Smooth muscle cell (in vitro differentiated cells): ENCODE measurements around the gene ARHGAP8. TPM values are rescaled to one million over a fixed set of nuclear protein-coding genes. Genes with fewer than 3 reads are reported as not detected.

ENCODE experiments used
- DNase-seq: peaks from one replicate; lab custom pipeline; 2025; ENCODE audit not compliant: unreplicated experiment; lab: John Stamatoyannopoulos, UW
- H2AFZ ChIP-seq: fragments of 200-600 bp; sonication (generic); 2 replicates; pipeline ENCODE4 v1.6.0; 2016; ENCODE audit warnings: antibody characterized with exemption, low read depth, mild to moderate bottlenecking
- H3F3A ChIP-seq: fragments of 200-600 bp; sonication (generic); 2 replicates; pipeline ENCODE4 v1.6.0; 2017; ENCODE audit warnings: antibody characterized with exemption, low read depth
- H3K27ac ChIP-seq: fragments of 200-600 bp; sonication (generic); 2 replicates; pipeline ENCODE4 v1.5.1; 2016; ENCODE audit warnings: low read depth, mild to moderate bottlenecking
- H3K27me3 ChIP-seq: fragments of 200-600 bp; sonication (generic); 2 replicates; pipeline ENCODE4 v1.6.1; 2016; ENCODE audit warnings: low read depth, mild to moderate bottlenecking
- H3K36me3 ChIP-seq: fragments of 200-600 bp; sonication (generic); 2 replicates; pipeline ENCODE4 v1.5.1; 2016; ENCODE audit warnings: low read depth
- H3K4me1 ChIP-seq: fragments of 200-600 bp; sonication (generic); 2 replicates; pipeline ENCODE4 v1.5.1; 2016; ENCODE audit warnings: low read depth
- H3K4me2 ChIP-seq: fragments of 200-600 bp; sonication (generic); 2 replicates; pipeline ENCODE4 v1.6.0; 2016; ENCODE audit warnings: mild to moderate bottlenecking
- H3K4me3 ChIP-seq: fragments of 200-600 bp; sonication (generic); 2 replicates; pipeline ENCODE4 v1.5.1; 2016; ENCODE audit warnings: mild to moderate bottlenecking
- H3K79me2 ChIP-seq: fragments of 200-600 bp; sonication (generic); 2 replicates; pipeline ENCODE4 v1.6.0; 2016; ENCODE audit warnings: low read depth, mild to moderate bottlenecking
- H3K9ac ChIP-seq: fragments of 200-600 bp; sonication (generic); 2 replicates; pipeline ENCODE4 v1.6.0; 2016; ENCODE audit warnings: low read depth
- H3K9me3 ChIP-seq: fragments of 200-600 bp; sonication (generic); replicated peaks from 2 replicates; pipeline ENCODE4 v1.5.1; 2016; ENCODE audit warnings: low read depth
- H4K20me1 ChIP-seq: fragments of 200-600 bp; sonication (generic); 2 replicates; pipeline ENCODE4 v1.6.0; 2016; ENCODE audit warnings: low read depth
- WGBS: methylation state at CpG from one replicate; pipeline ENCODE4 v1.1.7; 2016; ENCODE audit warnings: low lambda C conversion rate; 5-methylcytosine and 5-hydroxymethylcytosine counted together
- polyA plus RNA-seq: library from polyadenylated mRNA; unstranded; fragments of >200 nt; fragmentation: Nextera tagmentation; extraction: Ambion mirVana; gene quantifications from 2 replicates; pipeline ENCODE4 v1.2.1, GENCODE V29; 2016
- total RNA-seq: library from RNA; depleted of rRNA; stranded (reverse); fragments of >200 nt; gene quantifications from 2 replicates; pipeline ENCODE4 v1.2.3, GENCODE V29; 2014
- TF ChIP-seq, protein P1 (sequence below): fragments of 200-600 bp; sonication (generic); IDR thresholded peaks from 2 replicates; pipeline ENCODE4 v1.5.1; 2017; ENCODE audit warnings: borderline replicate concordance, mild to moderate bottlenecking, antibody characterized with exemption; ENCODE audit not compliant: insufficient read depth, poor library complexity, severe bottlenecking

The ARHGAP8 gene
- total and polyA plus RNA-seq, 2 experiments from 2014 or later = 5.8 to 11.4 TPM

DNA sequence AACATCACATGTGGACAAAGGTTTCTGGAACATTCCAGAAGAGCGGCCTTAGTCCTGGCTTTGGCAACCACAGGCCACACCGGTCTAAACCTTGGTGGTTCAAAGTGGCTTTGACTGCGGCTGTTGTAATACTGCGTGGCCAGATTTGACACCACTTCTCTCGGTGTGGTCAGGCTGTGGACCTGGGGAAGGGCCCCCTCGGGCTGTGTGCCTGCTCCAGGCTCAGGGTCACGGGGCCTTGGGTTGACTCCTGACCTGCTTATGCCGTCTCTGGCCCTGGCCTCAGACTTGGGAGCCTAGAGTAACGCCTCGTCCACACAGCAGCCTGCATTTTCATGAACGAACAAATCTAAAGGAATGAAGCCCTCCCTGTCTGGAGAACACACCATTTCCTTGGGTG, 139.4 kb downstream of the ARHGAP8 start:
- 93% methylated on average over 11 of the region's 11 CpGs for WGBS
- no peak overlapping the region for H2AFZ ChIP-seq

DNA sequence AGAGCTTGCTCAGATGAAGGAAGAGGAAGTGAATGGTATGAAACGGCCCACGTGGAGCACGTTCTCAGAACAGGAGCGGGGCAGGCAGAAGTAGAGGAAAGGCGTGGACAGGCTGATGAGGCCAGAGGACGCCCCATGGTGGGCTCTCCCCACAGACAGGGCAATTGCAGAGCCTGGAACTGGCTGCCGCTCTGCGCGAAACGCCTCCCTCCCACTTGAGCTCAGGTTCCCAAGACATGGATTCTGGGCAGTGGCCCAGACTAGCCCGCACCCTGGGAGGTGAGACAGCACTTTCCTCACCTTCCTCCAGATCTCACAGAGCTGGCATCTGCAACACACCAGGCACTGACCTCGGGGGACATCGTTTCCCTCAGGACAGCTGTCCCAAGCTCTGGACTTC, 139.9 kb downstream of the ARHGAP8 start:
- TF ChIP-seq, protein P1, sequence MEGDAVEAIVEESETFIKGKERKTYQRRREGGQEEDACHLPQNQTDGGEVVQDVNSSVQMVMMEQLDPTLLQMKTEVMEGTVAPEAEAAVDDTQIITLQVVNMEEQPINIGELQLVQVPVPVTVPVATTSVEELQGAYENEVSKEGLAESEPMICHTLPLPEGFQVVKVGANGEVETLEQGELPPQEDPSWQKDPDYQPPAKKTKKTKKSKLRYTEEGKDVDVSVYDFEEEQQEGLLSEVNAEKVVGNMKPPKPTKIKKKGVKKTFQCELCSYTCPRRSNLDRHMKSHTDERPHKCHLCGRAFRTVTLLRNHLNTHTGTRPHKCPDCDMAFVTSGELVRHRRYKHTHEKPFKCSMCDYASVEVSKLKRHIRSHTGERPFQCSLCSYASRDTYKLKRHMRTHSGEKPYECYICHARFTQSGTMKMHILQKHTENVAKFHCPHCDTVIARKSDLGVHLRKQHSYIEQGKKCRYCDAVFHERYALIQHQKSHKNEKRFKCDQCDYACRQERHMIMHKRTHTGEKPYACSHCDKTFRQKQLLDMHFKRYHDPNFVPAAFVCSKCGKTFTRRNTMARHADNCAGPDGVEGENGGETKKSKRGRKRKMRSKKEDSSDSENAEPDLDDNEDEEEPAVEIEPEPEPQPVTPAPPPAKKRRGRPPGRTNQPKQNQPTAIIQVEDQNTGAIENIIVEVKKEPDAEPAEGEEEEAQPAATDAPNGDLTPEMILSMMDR = no peak
- no peaks in the 10 kb centered on the region for H3K27me3 ChIP-seq
- no peaks in the 10 kb centered on the region for H3K9me3 ChIP-seq
- H3K79me2 ChIP-seq = no peaks in the 10 kb centered on the region
- H3K4me3 ChIP-seq = no peak overlapping the region
- no peak overlapping the region for H2AFZ ChIP-seq
- no peaks in the 10 kb centered on the region for H4K20me1 ChIP-seq
- H3F3A ChIP-seq = no peaks in the 10 kb centered on the region
- DNase-seq = no peak
- H3K36me3 ChIP-seq = no peaks in the 10 kb centered on the region
- no peak overlapping the region for H3K27ac ChIP-seq
- H3K4me2 ChIP-seq = no peak overlapping the region
- 91% methylated on average over 12 of the region's 13 CpGs for WGBS
- H3K4me1 ChIP-seq = no peaks in the 10 kb centered on the region
- no peak overlapping the region for H3K9ac ChIP-seq

More for the DNA sequence above, 139.4 kb downstream of the ARHGAP8 start:
- H3K79me2 ChIP-seq = no peaks in the 10 kb centered on the region
- no peaks in the 10 kb centered on the region for H3K9me3 ChIP-seq
- H3K27me3 ChIP-seq = no peaks in the 10 kb centered on the region
- no peaks in the 10 kb centered on the region for H3K4me1 ChIP-seq
- H3K27ac ChIP-seq = no peak overlapping the region
- no peak overlapping the region for H3K4me2 ChIP-seq
- TF ChIP-seq, protein P1 = no peak
- no peak for DNase-seq
- no peaks in the 10 kb centered on the region for H4K20me1 ChIP-seq
- no peak overlapping the region for H3K4me3 ChIP-seq
- H3K36me3 ChIP-seq = no peaks in the 10 kb centered on the region
- no peak overlapping the region for H3K9ac ChIP-seq
- H3F3A ChIP-seq = no peaks in the 10 kb centered on the region

DNA sequence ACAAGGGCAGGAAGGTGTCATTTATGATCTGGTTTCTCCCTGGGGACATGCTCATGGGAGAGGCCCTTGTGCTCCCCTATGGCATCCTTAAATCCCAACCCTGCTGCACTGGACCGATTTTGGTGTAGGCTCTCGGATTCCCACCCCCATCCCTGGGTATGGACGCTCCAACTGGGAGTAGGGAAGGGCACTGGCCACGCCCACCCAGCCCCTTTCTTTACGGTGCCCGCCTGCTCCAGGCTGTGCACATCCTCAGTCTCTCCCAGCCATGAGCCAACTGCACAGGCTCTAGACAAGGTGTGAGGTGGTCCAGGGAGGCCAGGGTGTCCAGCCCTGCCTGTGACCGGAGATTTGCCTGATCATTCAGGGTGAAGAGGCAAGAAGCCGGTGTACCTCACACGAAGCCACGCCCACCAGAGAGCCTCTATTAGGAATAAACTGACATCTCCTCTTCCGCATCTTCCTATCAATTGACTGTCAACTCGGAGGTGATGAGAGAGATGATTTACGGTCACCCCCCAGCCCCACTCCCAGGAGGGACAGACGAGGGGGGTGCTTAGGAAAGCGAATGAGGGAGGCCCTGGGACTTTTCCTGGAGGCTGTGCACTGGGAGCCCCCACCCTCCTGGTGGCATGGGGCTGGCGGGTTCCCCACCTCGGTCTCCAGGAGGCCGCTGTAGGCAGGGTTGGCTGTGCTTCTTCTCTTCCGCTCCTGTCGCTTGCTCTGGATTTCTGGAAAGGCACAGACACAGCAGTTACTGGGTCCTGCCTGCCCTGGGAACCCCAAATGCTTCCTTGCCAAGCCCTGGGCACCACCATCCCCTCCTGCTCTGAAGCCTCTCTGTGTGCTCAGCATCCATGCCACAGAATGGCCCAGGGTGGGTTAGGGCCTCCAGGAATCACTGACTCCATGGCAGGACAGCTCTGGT, 140.7 kb downstream of the ARHGAP8 start:
- Histone ChIP-seq H3K27me3 (no peaks in the 10 kb centered on the region), H3K9me3 (no peaks in the 10 kb centered on the region), H2AFZ (no peak overlapping the region), H3K4me3 (no peak overlapping the region), H3K27ac (no peak overlapping the region), H3F3A (no peaks in the 10 kb centered on the region), H3K4me1 (no peaks in the 10 kb centered on the region), H3K36me3 (no peaks in the 10 kb centered on the region), H3K4me2 (no peak overlapping the region), H4K20me1 (no peaks in the 10 kb centered on the region), H3K9ac (no peak overlapping the region), H3K79me2 (no peaks in the 10 kb centered on the region)
- TF ChIP-seq, protein P1 = no peak
- 97% methylated on average over 20 of the region's 20 CpGs for WGBS
- no peak for DNase-seq
